MM.1S (cell line): ENCODE data around the gene STAMBP.

Experiments used
- DNase-seq: peaks from one replicate; pipeline ENCODE4 v3.0.0-alpha.2; 2015
- H2AFZ ChIP-seq: fragments of 300-600 bp; sonication (generic); 2 replicates; pipeline ENCODE4 v1.6.0; 2016; ENCODE audit warnings: antibody characterized with exemption, low read length
- H3F3A ChIP-seq: fragments of 300-600 bp; sonication (generic); 2 replicates; pipeline ENCODE4 v1.6.1; 2016; ENCODE audit warnings: mild to moderate bottlenecking, antibody characterized with exemption, low read length, moderate library complexity, mixed read lengths; ENCODE audit not compliant: insufficient read depth
- H3K27ac ChIP-seq: fragments of 300-600 bp; sonication (generic); 2 replicates; pipeline ENCODE4 v1.5.1; 2016; ENCODE audit warnings: mild to moderate bottlenecking, low read length
- H3K27me3 ChIP-seq: fragments of 300-600 bp; sonication (generic); replicated peaks from 2 replicates; pipeline ENCODE4 v1.6.0; 2016; ENCODE audit warnings: low read length; ENCODE audit not compliant: insufficient read depth
- H3K36me3 ChIP-seq: fragments of 300-600 bp; sonication (generic); replicated peaks from 2 replicates; pipeline ENCODE4 v1.6.1; 2016; ENCODE audit warnings: mild to moderate bottlenecking, low read length, mixed read lengths; ENCODE audit not compliant: insufficient read depth
- H3K4me1 ChIP-seq: fragments of 300-600 bp; sonication (generic); 2 replicates; pipeline ENCODE4 v1.6.1; 2016; ENCODE audit warnings: low read length, mixed read lengths
- H3K4me2 ChIP-seq: fragments of 300-600 bp; sonication (generic); 2 replicates; pipeline ENCODE4 v1.6.0; 2016; ENCODE audit warnings: low read depth, low read length
- H3K4me3 ChIP-seq: fragments of 300-600 bp; sonication (generic); 2 replicates; pipeline ENCODE4 v1.5.1; 2016; ENCODE audit warnings: low read length, mixed read lengths
- H3K79me2 ChIP-seq: fragments of 300-600 bp; sonication (generic); 2 replicates; pipeline ENCODE4 v1.6.1; 2016; ENCODE audit warnings: mixed run types, low read length, mixed read lengths
- H3K9ac ChIP-seq: fragments of 300-600 bp; sonication (generic); 2 replicates; pipeline ENCODE4 v1.6.1; 2016; ENCODE audit warnings: low read length, mixed read lengths
- H3K9me2 ChIP-seq: fragments of 300-600 bp; sonication (generic); replicated peaks from 2 replicates; pipeline ENCODE4 v1.6.1; 2016; ENCODE audit warnings: mild to moderate bottlenecking, low read length, mixed read lengths; ENCODE audit not compliant: insufficient read depth
- H3K9me3 ChIP-seq: fragments of 300-600 bp; sonication (generic); replicated peaks from 2 replicates; pipeline ENCODE4 v1.6.1; 2016; ENCODE audit warnings: mild to moderate bottlenecking, low read length, mixed read lengths; ENCODE audit not compliant: insufficient read depth
- H4K20me1 ChIP-seq: fragments of 300-600 bp; sonication (generic); 2 replicates; pipeline ENCODE4 v1.6.1; 2016; ENCODE audit warnings: mild to moderate bottlenecking, low read length, moderate library complexity, mixed read lengths; ENCODE audit not compliant: insufficient read depth
- EZH2 ChIP-seq: fragments of 300-600 bp; sonication (generic); optimal IDR thresholded peaks from 2 replicates; pipeline ENCODE3; 2017; ENCODE audit warnings: low read depth, mild to moderate bottlenecking, antibody characterized with exemption, low read length, mixed read lengths
- EZH2phosphoT487 ChIP-seq: fragments of 300-600 bp; sonication (generic); IDR thresholded peaks from 2 replicates; pipeline ENCODE4 v1.6.1; 2018; ENCODE audit warnings: antibody characterized with exemption, low read length
- TF ChIP-seq, protein P1 (sequence below): fragments of 300-600 bp; sonication (generic); IDR thresholded peaks from 2 replicates; pipeline ENCODE4 v1.5.1; 2016; ENCODE audit warnings: antibody characterized with exemption, low read length, mixed read lengths

Gene STAMBP

DNA sequence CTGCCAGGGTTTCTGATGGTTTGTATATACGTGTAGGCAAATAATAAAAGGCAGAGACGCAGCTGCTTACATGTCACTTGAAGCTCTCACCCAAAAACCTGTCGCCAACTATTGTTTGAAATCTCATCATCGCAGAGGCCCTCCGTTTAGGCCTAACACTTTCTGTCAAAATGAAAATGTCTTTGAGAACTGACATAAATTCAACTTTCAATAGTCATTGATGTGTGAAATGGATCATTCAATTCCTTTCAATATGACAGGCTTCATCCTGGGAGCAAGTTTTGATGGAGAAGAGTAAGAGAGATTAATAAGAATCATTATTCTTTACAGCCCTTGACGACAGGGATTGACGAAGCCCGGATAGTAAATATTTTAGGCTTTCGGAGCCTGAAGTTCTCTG is 66.7 kb downstream of the STAMBP start:
- no peak overlapping the region for H3K27ac ChIP-seq
- no peak overlapping the region for H3K4me3 ChIP-seq
- H3K36me3 ChIP-seq, result no peaks in the 10 kb centered on the region
- no peaks in the 10 kb centered on the region for H3K4me1 ChIP-seq
- H3K27me3 ChIP-seq, result no peaks in the 10 kb centered on the region
- no peaks in the 10 kb centered on the region for H3K9me3 ChIP-seq
- no peak for TF ChIP-seq EZH2phosphoT487
- no peak for TF ChIP-seq EZH2
- TF ChIP-seq, protein P1, sequence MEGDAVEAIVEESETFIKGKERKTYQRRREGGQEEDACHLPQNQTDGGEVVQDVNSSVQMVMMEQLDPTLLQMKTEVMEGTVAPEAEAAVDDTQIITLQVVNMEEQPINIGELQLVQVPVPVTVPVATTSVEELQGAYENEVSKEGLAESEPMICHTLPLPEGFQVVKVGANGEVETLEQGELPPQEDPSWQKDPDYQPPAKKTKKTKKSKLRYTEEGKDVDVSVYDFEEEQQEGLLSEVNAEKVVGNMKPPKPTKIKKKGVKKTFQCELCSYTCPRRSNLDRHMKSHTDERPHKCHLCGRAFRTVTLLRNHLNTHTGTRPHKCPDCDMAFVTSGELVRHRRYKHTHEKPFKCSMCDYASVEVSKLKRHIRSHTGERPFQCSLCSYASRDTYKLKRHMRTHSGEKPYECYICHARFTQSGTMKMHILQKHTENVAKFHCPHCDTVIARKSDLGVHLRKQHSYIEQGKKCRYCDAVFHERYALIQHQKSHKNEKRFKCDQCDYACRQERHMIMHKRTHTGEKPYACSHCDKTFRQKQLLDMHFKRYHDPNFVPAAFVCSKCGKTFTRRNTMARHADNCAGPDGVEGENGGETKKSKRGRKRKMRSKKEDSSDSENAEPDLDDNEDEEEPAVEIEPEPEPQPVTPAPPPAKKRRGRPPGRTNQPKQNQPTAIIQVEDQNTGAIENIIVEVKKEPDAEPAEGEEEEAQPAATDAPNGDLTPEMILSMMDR, result no peak
- H3F3A ChIP-seq, result no peaks in the 10 kb centered on the region
- H3K9ac ChIP-seq, result no peak overlapping the region
- DNase-seq, result no peak
- H3K9me2 ChIP-seq, result no peaks in the 10 kb centered on the region
- no peaks in the 10 kb centered on the region for H3K79me2 ChIP-seq
- no peaks in the 10 kb centered on the region for H4K20me1 ChIP-seq
- no peak overlapping the region for H2AFZ ChIP-seq
- no peak overlapping the region for H3K4me2 ChIP-seq

DNA sequence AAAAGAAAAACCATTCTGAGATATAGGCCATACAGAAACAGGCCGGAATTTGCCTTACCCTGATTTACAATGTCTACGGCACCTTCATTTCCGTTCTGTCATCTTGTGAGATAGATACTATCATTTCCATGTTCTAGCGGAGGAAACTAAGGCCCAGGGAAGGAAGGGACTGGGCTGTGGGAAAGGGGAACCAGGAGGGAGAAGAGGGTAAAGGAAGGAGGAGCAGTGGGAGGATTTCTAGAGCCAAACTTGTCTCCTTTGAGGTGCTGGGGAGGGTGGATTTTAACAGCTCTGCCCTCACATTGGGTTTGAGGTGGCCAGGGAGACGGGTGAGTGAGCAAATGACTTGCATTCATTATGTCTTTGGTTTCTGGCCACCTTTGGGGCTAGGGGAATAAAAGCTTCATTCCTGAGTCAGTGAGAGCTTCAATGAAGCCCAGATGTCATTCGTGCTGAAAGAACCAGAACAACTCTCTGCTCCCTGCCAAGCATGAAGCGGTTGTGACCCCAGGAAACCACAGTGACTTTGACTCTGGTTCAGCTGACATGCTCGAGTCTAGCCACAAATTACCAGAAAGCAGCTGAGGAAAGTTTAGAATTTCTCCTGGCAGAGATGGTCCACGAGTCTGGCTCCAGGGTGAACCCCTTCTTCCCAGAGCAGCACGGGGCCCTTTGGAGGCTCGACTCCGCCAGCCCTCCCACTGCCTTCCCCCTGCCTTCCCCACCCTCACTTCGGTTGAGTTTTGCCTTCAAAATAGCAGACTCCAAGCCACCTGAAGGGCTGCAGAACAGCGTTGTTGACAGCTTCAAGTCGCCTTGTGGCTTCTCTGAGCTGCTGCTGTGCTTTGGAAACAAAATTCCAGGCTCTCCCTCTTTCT is 67.8 kb downstream of the STAMBP start:
- Histone ChIP-seq H3K27ac (no peak overlapping the region), H3K4me1 (no peaks in the 10 kb centered on the region)
- TF ChIP-seq EZH2phosphoT487 (no peak), EZH2 (no peak)
- TF ChIP-seq, protein P1, result no peak

DNA sequence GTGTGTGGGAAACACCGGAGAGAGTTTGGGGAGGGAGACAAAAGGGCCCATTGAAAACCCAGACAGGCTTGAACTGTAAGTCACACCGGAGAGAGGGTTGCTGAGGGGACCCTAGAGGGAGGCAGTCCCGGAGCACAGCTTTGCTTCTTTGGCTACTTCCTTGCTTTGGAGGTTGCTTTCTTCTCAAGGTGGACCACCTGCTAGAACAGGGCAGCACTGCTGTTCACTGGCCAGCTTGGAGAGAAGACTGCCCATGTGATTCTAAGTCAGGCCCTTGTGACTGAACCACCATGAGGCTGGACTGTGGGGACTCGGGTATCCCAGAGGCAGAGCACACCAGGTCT is 68.5 kb downstream of the STAMBP start:
- Histone ChIP-seq H3K79me2 (no peaks in the 10 kb centered on the region), H3K27ac (no peak overlapping the region), H3K4me3 (no peak overlapping the region), H3K9me3 (no peaks in the 10 kb centered on the region), H3K4me2 (no peak overlapping the region), H3K27me3 (no peaks in the 10 kb centered on the region), H3K9ac (no peak overlapping the region), H2AFZ (no peak overlapping the region), H3K9me2 (no peaks in the 10 kb centered on the region), H3K4me1 (no peaks in the 10 kb centered on the region), H3F3A (no peaks in the 10 kb centered on the region), H4K20me1 (no peaks in the 10 kb centered on the region), H3K36me3 (no peaks in the 10 kb centered on the region)
- TF ChIP-seq, protein P1, result no peak
- TF ChIP-seq EZH2, result no peak
- no peak for TF ChIP-seq EZH2phosphoT487
- no peak for DNase-seq

More for the DNA sequence above, 67.8 kb downstream of the STAMBP start:
- H3F3A ChIP-seq, result no peaks in the 10 kb centered on the region
- H3K36me3 ChIP-seq, result no peaks in the 10 kb centered on the region
- H3K4me3 ChIP-seq, result no peak overlapping the region
- H3K9me3 ChIP-seq, result no peaks in the 10 kb centered on the region
- no peak for DNase-seq
- no peak overlapping the region for H3K4me2 ChIP-seq
- H3K9ac ChIP-seq, result no peak overlapping the region
- H2AFZ ChIP-seq, result no peak overlapping the region
- no peaks in the 10 kb centered on the region for H3K9me2 ChIP-seq
- no peaks in the 10 kb centered on the region for H4K20me1 ChIP-seq
- no peaks in the 10 kb centered on the region for H3K27me3 ChIP-seq
- no peaks in the 10 kb centered on the region for H3K79me2 ChIP-seq
